ENCODE results near the gene SYNE1.
"Not testable (repeated sequence)": the region's sequence is repeated elsewhere in the genome, so short reads cannot be mapped to it uniquely, and the experiment has no call there.

Gene SYNE1

GRCh38 chr6:152087096-152087495 is 550.1 kb downstream of the SYNE1 start:
- DNase-seq, result peak in 1 of 2 experiments; percentile 3

- no peak for DNase-seq
Measured at GRCh38 chr6:152086223-152086873, 550.8 kb downstream of the SYNE1 start.

- DNase-seq, result peak in 1 of 2 experiments; percentile 27
Measured at GRCh38 chr6:152085451-152085921, 551.7 kb downstream of the SYNE1 start.

- DNase-seq, result no peak
Measured at GRCh38 chr6:152078804-152079203, 558.4 kb downstream of the SYNE1 start.

GRCh38 chr6:152078001-152078400 is 559.2 kb downstream of the SYNE1 start:
- no peak for DNase-seq

GRCh38 chr6:152076242-152076641 is 560.9 kb downstream of the SYNE1 start:
- not testable (repeated sequence) for DNase-seq

GRCh38 chr6:152071843-152072242 is 565.3 kb downstream of the SYNE1 start:
- no peak for DNase-seq

Data from SW 1271 (cell line).